DOHH2 (cell line): ENCODE measurements around the gene CLCN2.

ENCODE experiments used
- H3F3A ChIP-seq: fragments of 200-600 bp; sonication (generic), shearing (Covaris generic); 2 replicates; pipeline ENCODE4 v1.6.0; 2016; ENCODE audit warnings: antibody characterized with exemption, mild to moderate bottlenecking; ENCODE audit not compliant: control insufficient read depth, insufficient read depth
- H3K27ac ChIP-seq: fragments of 200-600 bp; sonication (generic); 2 replicates; pipeline ENCODE4 v1.5.1; 2014; ENCODE audit warnings: low read depth, mild to moderate bottlenecking, low read length, moderate library complexity
- H3K27me3 ChIP-seq: fragments of 200-600 bp; sonication (generic); 2 replicates; pipeline ENCODE4 v1.6.1; 2014; ENCODE audit warnings: mild to moderate bottlenecking, low read length, mixed read lengths; ENCODE audit not compliant: control insufficient read depth
- H3K36me3 ChIP-seq: fragments of 200-600 bp; sonication (generic); 2 replicates; pipeline ENCODE4 v1.6.1; 2014; ENCODE audit warnings: mild to moderate bottlenecking, low read length, moderate library complexity, mixed read lengths; ENCODE audit not compliant: control insufficient read depth
- H3K4me1 ChIP-seq: fragments of 200-600 bp; sonication (generic); 2 replicates; pipeline ENCODE4 v1.6.1; 2014; ENCODE audit warnings: mild to moderate bottlenecking, low read length, mixed read lengths; ENCODE audit not compliant: control insufficient read depth
- H3K4me2 ChIP-seq: fragments of 200-600 bp; sonication (generic); 2 replicates; pipeline ENCODE4 v1.6.0; 2014; ENCODE audit warnings: mild to moderate bottlenecking, low read length, moderate library complexity
- H3K4me3 ChIP-seq: fragments of 200-600 bp; sonication (generic); 2 replicates; pipeline ENCODE4 v1.5.1; 2014; ENCODE audit warnings: mild to moderate bottlenecking, low read length, mixed read lengths
- H3K79me2 ChIP-seq: fragments of 200-600 bp; sonication (generic); 2 replicates; pipeline ENCODE4 v1.6.1; 2014; ENCODE audit warnings: mild to moderate bottlenecking, low read length, mixed read lengths; ENCODE audit not compliant: control insufficient read depth
- H3K9me2 ChIP-seq: fragments of 200-600 bp; sonication (generic); replicated peaks from 2 replicates; pipeline ENCODE4 v1.6.1; 2014; ENCODE audit warnings: mild to moderate bottlenecking, low read length, mixed read lengths; ENCODE audit not compliant: control insufficient read depth
- H3K9me3 ChIP-seq: fragments of 200-600 bp; sonication (generic); 2 replicates; pipeline ENCODE4 v1.6.1; 2014; ENCODE audit warnings: antibody characterized with exemption, low read length, mixed read lengths; ENCODE audit not compliant: control insufficient read depth, insufficient read depth
- H4K20me1 ChIP-seq: fragments of 200-600 bp; sonication (generic); 2 replicates; pipeline ENCODE4 v1.6.0; 2014; ENCODE audit warnings: low read depth, mild to moderate bottlenecking, antibody characterized with exemption, low read length, moderate library complexity; ENCODE audit not compliant: control insufficient read depth, insufficient read depth
- CTCF ChIP-seq: fragments of 200-600 bp; sonication (generic); IDR thresholded peaks from one replicate; pipeline ENCODE4 v1.5.1; 2014; ENCODE audit warnings: antibody characterized with exemption, mild to moderate bottlenecking, low read depth, low read length; ENCODE audit not compliant: poor library complexity, severe bottlenecking
- EZH2phosphoT487 ChIP-seq: fragments of 200-600 bp; sonication (generic); IDR thresholded peaks from 2 replicates; pipeline ENCODE4 v1.6.1; 2017; ENCODE audit warnings: borderline replicate concordance, mild to moderate bottlenecking, antibody characterized with exemption, low read length, moderate library complexity, mixed read lengths

The CLCN2 gene

GRCh38 chr3:184327171-184327570 lies 34.2 kb downstream of the CLCN2 start:
- Histone ChIP-seq H3K27me3 (no peaks in the 10 kb centered on the region), H4K20me1 (peaks cover 8% of the 10 kb centered on the region), H3K9me2 (no peaks in the 10 kb centered on the region), H3K4me3 (no peak overlapping the region), H3K4me2 (no peak overlapping the region), H3F3A (peaks cover 26% of the 10 kb centered on the region), H3K36me3 (peaks cover 98% of the 10 kb centered on the region), H3K27ac (no peak overlapping the region), H3K9me3 (no peaks in the 10 kb centered on the region), H3K79me2 (peaks cover 25% of the 10 kb centered on the region), H3K4me1 (no peaks in the 10 kb centered on the region)
- TF ChIP-seq CTCF, result no peak

- Histone ChIP-seq H3K4me2 (no peak overlapping the region), H3K9me3 (no peaks in the 10 kb centered on the region), H3K4me3 (no peak overlapping the region), H3F3A (peaks cover 13% of the 10 kb centered on the region; the same call in 1 of the 2 replicates), H3K27ac (no peak overlapping the region), H3K79me2 (peaks cover 36% of the 10 kb centered on the region), H3K4me1 (no peaks in the 10 kb centered on the region), H4K20me1 (peaks cover 9% of the 10 kb centered on the region), H3K36me3 (peaks cover 98% of the 10 kb centered on the region), H3K9me2 (no peaks in the 10 kb centered on the region), H3K27me3 (no peaks in the 10 kb centered on the region)
- TF ChIP-seq EZH2phosphoT487, result no peak
Observed at GRCh38 chr3:184325715-184326369, 35.6 kb downstream of the CLCN2 start.

- Histone ChIP-seq H3K4me3 (no peak overlapping the region), H4K20me1 (peaks cover 15% of the 10 kb centered on the region), H3K9me2 (no peaks in the 10 kb centered on the region), H3K9me3 (no peaks in the 10 kb centered on the region), H3K36me3 (peaks cover 100% of the 10 kb centered on the region), H3K27me3 (no peaks in the 10 kb centered on the region), H3K4me2 (no peak overlapping the region), H3K4me1 (no peaks in the 10 kb centered on the region), H3F3A (peaks cover 11% of the 10 kb centered on the region; the same call in 1 of the 2 replicates), H3K79me2 (peaks cover 42% of the 10 kb centered on the region), H3K27ac (no peak overlapping the region)
- no peak for TF ChIP-seq CTCF
- TF ChIP-seq EZH2phosphoT487, result no peak
Observed at GRCh38 chr3:184325269-184325668, 36.1 kb downstream of the CLCN2 start.

- Histone ChIP-seq H3K4me1 (no peaks in the 10 kb centered on the region), H3K4me3 (no peak overlapping the region), H4K20me1 (peaks cover 28% of the 10 kb centered on the region), H3K27me3 (no peaks in the 10 kb centered on the region), H3K27ac (no peak overlapping the region), H3F3A (peaks cover 4% of the 10 kb centered on the region; the same call in 1 of the 2 replicates), H3K9me3 (no peaks in the 10 kb centered on the region), H3K4me2 (no peak overlapping the region), H3K9me2 (no peaks in the 10 kb centered on the region), H3K36me3 (peaks cover 99% of the 10 kb centered on the region), H3K79me2 (peaks cover 57% of the 10 kb centered on the region)
- TF ChIP-seq CTCF (no peak), EZH2phosphoT487 (no peak)
Observed at GRCh38 chr3:184323696-184324095, 37.7 kb downstream of the CLCN2 start.
